GM13977 (cell line): ENCODE measurements around the gene TGM4.

Source experiments
- DNase-seq: peaks from one replicate; pipeline ENCODE4 v3.0.0; 2012; ENCODE audit warnings: low spot score
- in situ Hi-C: fragments of 300-500 bp; cut with MboI; formaldehyde crosslinking; loops from one replicate; pipeline ENCODE4 v1.12.0; 2022; ENCODE audit warnings: low sequenced_read_pairs, low pct_unique_long_range_greater_than_20kb, mixed read lengths, inconsistent platforms; ENCODE audit not compliant: unreplicated experiment
- TF ChIP-seq, protein P1 (sequence below): IDR thresholded peaks from 2 replicates; pipeline ENCODE4 v1.5.1; 2012; ENCODE audit warnings: mild to moderate bottlenecking, control low read depth; ENCODE audit not compliant: insufficient read depth; ENCODE audit errors: extremely low read depth, missing control alignments

The TGM4 gene

DNA sequence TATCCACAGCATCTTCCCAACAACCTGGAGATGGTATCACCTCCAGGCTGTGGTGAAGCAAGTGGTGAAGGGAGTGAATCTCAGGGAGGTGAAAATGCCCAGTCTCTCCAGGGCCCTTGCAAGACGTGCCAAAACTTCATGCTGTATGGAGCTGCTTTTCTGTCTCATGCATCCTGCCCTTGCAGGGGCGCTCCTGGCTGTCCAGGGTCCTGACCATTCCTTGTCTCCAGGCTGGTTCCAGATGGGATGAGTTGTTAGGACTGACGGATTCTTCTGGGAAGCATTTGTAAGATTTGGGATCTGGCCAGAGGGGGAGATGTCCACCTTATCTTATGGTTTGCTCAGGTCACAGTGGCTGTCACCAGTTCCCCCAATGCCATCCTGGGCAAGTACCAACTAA lies 15.8 kb downstream of the TGM4 start:
- in situ Hi-C loops: no loop called here
- DNase-seq: no peak
- TF ChIP-seq, protein P1, sequence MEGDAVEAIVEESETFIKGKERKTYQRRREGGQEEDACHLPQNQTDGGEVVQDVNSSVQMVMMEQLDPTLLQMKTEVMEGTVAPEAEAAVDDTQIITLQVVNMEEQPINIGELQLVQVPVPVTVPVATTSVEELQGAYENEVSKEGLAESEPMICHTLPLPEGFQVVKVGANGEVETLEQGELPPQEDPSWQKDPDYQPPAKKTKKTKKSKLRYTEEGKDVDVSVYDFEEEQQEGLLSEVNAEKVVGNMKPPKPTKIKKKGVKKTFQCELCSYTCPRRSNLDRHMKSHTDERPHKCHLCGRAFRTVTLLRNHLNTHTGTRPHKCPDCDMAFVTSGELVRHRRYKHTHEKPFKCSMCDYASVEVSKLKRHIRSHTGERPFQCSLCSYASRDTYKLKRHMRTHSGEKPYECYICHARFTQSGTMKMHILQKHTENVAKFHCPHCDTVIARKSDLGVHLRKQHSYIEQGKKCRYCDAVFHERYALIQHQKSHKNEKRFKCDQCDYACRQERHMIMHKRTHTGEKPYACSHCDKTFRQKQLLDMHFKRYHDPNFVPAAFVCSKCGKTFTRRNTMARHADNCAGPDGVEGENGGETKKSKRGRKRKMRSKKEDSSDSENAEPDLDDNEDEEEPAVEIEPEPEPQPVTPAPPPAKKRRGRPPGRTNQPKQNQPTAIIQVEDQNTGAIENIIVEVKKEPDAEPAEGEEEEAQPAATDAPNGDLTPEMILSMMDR: no peak

DNA sequence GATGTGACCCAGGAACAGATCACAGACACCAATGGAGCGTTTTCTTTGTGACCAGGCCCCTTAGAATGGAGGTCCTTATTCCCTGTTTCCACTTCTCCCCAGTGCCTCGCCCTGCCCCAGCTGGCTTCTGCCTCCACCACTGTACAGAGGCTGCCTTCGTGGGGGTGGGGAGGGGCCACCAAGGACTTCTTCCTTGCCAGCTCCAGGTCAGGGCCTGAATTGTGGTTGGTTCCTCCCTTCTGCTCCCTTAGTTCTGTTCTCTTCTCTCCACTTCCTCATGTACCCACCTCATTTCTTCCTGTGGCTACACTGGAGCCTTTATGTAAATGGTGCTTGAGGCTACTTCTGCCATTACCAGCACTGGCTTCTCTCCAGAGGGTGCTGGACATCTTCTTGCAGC lies 16.4 kb downstream of the TGM4 start:
- TF ChIP-seq, protein P1: no peak
- in situ Hi-C loops: no loop called here
- no peak for DNase-seq

DNA sequence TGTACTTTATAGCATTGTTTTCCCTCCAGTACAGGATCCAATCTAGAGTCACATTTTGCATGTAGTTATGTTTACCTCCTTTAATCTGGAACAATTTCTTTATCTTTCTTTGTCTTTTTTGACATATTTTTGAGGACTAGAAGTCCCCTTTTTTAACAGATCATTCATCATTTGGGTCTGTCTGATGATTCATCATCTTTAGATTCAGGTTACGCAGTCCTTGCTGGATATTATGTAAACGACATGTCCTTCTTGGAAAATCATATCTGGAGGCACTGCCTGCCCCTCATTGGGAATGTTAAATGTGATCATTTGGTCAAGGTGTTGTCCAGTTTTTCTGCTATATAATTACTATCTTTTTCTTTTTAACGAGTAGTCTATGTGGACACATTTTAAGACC lies 18.3 kb downstream of the TGM4 start:
- TF ChIP-seq, protein P1: no peak
- no peak for DNase-seq
- in situ Hi-C loops: no loop called here

DNA sequence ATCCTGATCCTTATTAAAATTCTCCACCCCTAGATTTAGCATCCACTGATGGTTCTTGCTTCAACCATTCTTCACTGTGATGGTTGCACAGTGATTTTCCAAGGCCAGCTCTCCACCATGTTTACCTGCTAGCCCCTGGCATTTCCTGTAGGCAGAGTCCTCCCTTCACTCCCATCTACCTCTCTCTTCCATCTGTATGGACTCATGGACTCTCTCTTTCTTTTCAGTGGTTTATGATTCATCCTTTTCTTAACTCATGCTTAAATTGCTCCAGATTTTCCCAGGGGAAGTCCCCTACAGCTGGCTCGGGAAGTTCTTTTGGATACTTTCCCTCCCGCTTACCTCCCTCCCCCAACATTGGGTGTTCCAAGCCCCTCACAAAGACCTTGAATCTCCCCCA lies 18.7 kb downstream of the TGM4 start:
- DNase-seq: no peak
- in situ Hi-C loops: no loop called here
- TF ChIP-seq, protein P1: no peak

DNA sequence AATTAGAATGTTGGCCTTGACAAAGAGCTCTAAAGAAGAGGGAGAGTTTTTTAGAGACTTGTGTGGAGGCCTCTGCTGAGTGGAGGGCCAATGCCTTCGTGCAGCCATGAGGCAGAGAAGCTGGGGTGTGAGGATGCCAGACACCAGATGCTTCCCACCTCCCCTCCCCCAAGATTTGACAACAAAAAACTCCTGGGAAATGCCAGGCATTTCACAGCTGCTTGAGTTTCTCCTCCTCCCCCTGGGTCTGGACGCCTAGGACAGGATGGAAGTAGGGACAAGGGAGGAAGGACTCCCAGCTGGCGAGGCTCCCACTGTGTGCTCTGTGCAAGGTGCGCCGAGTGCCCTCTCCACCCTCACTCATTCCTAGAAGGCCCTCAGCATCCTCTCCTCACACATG lies 20.1 kb downstream of the TGM4 start:
- DNase-seq: no peak
- TF ChIP-seq, protein P1: no peak
- in situ Hi-C loops: no loop called here

DNA sequence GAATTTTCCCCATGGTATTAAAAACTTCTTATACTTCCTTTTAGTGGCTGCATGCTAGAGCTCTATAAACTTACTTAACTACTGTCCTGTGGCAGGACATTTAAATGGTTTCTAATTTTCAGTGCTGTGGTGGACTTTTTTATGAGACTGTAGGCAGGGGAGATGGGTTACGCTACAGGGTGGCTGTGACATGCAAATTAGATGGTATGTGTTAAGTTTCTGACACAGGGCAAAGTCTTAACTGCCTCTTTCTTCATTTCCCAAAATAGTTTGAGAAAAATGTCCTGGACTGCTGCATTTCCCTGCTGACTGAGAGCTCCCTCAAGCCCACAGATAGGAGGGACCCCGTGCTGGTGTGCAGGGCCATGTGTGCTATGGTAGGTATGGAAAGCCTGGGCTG lies 22.0 kb downstream of the TGM4 start:
- TF ChIP-seq, protein P1: no peak
- DNase-seq: no peak
- in situ Hi-C loops: no loop called here

DNA sequence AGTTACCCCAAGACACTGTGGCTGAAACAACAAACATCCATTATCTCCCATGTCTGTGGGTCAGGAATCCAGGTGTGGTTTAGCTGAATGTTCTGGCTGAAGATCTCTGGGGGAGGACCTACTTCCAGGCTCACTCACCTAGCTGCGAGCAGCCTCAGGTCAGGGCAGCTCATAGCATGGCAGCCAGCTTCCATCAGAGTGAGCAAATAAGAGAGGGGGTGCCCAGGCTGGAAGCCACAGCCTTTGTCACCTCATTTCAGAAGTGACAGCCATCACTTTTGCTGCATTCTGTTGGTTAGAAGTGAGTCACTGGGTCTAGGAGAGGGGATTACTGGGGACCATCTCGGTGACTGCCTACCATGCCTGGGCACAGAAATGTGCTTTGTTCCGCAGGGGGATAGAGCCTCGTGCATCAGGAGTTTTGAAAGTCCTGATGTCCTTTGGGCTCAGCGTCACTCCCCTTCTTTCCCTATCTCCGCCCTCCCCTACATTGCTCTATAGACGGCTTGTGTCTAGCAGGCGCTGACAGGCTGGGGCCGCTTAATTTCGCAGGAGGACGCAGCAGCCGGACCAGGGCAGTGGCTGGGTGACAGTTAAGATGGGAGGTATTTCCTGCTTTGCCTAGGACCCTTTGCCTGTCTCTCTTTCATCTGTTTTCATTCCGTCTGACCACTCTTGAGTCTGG lies 25.4 kb downstream of the TGM4 start:
- TF ChIP-seq, protein P1: no peak
- no peak for DNase-seq
- in situ Hi-C loops: loop anchor here (25.0 kb wide), 1 partner anchor 563 kb away; the partner anchor contains the start of gene TCAIM
